Hypothalamus (tissue), 51 donors: ENCODE measurements around the gene RAB36.
A peak's percentile ranks its signal among the peaks of the same experiment; 100 is the strongest.

Source experiments
- DNase-seq, 51 donors: peaks; one replicate each; lab custom pipeline; 2025; lab: John Stamatoyannopoulos, UW

Gene RAB36

GRCh38 chr22:23119494-23120414, 25.5 kb upstream of the RAB36 start:
- no peak for DNase-seq

GRCh38 chr22:23120415-23120899, 24.8 kb upstream of the RAB36 start:
- no peak for DNase-seq

GRCh38 chr22:23121000-23121421, 24.3 kb upstream of the RAB36 start:
- DNase-seq = no peak

- peak in 6 of 51 donors; percentile 25 to 55 (median 34) for DNase-seq
Measured at GRCh38 chr22:23121424-23121823, 23.9 kb upstream of the RAB36 start.

- DNase-seq = peak in 16 of 51 donors; percentile 15 to 66 (median 36)
Measured at GRCh38 chr22:23122216-23122957, 22.9 kb upstream of the RAB36 start.

- no peak for DNase-seq
Measured at GRCh38 chr22:23122992-23123803, 22.1 kb upstream of the RAB36 start.

GRCh38 chr22:23123804-23124254, 21.4 kb upstream of the RAB36 start:
- DNase-seq = no peak

- no peak for DNase-seq
Measured at GRCh38 chr22:23124611-23125511, 20.4 kb upstream of the RAB36 start.

- no peak for DNase-seq
Measured at GRCh38 chr22:23125512-23126103, 19.7 kb upstream of the RAB36 start.

GRCh38 chr22:23126165-23127054, 18.9 kb upstream of the RAB36 start:
- no peak for DNase-seq

GRCh38 chr22:23127055-23127756, 18.1 kb upstream of the RAB36 start:
- no peak for DNase-seq

GRCh38 chr22:23127788-23128187, 17.5 kb upstream of the RAB36 start:
- DNase-seq = no peak

GRCh38 chr22:23128269-23129108, 16.8 kb upstream of the RAB36 start:
- DNase-seq = peak in 49 of 51 donors; percentile 29 to 92 (median 72)

GRCh38 chr22:23129149-23129548, 16.1 kb upstream of the RAB36 start:
- DNase-seq = no peak

GRCh38 chr22:23130697-23131096, 14.6 kb upstream of the RAB36 start:
- DNase-seq = no peak

- no peak for DNase-seq
Measured at GRCh38 chr22:23131931-23132330, 13.3 kb upstream of the RAB36 start.
